ENCODE measurements around the gene ERAP2. TPM values are rescaled to one million over a fixed set of nuclear protein-coding genes. Genes with fewer than 3 reads are reported as not detected.

The ERAP2 gene
- total and polyA plus RNA-seq, 2 of the 13 experiments (the other 11 are each of a cell fraction or from before 2014, with no cell fraction given): 12.8 to 16.6 TPM

- ChIA-PET POLR2A (no interaction called here), CTCF (ENCODE audit: low intra/inter-chr PET ratio, low total read pairs) (no interaction called here)
- H3K4me1 ChIP-seq (ENCODE audit: insufficient read depth, low read length): peaks cover 15% of the 10 kb centered on the region; the same call in 1 of the 2 replicates
- H3K36me3 ChIP-seq (replicated peaks in 1 of 2; ENCODE audit: control insufficient read depth in 1 of 2, insufficient read depth in 2 of 2, low read length in 2 of 2): no peaks in the 10 kb centered on the region
- 98% methylated on average over 4 of the region's 4 CpGs for WGBS (ENCODE audit: low lambda C conversion rate)
- H3K9me3 ChIP-seq (ENCODE audit: low read length): no peaks in the 10 kb centered on the region
- BruUV-seq (replicated peaks): no TSS peak
- no peak overlapping the region for H3K27ac ChIP-seq (ENCODE audit: extremely low read length, insufficient read depth, low read length)
- no peak overlapping the region for H2AFZ ChIP-seq (ENCODE audit: low read length)
- no peak overlapping the region for H3K4me2 ChIP-seq (ENCODE audit: low read depth, low read length)
- no peak overlapping the region for H3K9ac ChIP-seq (ENCODE audit: insufficient read depth, low read depth, low read length)
- intact Hi-C loops (cut with micrococcal nuclease; ENCODE audit: unreplicated experiment) (no loop called here), in situ Hi-C loops (cut with HindIII; ENCODE audit: extremely low pct_ligation_motif_present, low pct_unique_long_range_greater_than_20kb) (no loop called here)
- H3K79me2 ChIP-seq (ENCODE audit: insufficient read depth, low read length): peaks cover 28% of the 10 kb centered on the region
- no peaks in the 10 kb centered on the region for H3K27me3 ChIP-seq (ENCODE audit: control insufficient read depth in 1 of 2, insufficient read depth in 2 of 2, low read length in 2 of 2)
- ATAC-seq: no peak
- no peak for FAIRE-seq
- DNase-seq (ENCODE audit: low spot score): no peak
- H3K4me3 ChIP-seq (replicated peaks in 1 of 3; ENCODE audit: insufficient read depth in 1 of 3, low read depth in 2 of 3, low read length in 3 of 3): no peak overlapping the region
- H4K20me1 ChIP-seq (ENCODE audit: insufficient read depth, low read length): no peaks in the 10 kb centered on the region
- TF ChIP-seq BHLHE40 (IDR thresholded peaks at IDR 0.05; ENCODE audit: low read length) (no peak), REST (IDR thresholded peaks at IDR 0.05; ENCODE audit: borderline replicate concordance in 1 of 2, low read depth in 1 of 2, low read length in 2 of 2) (no peak), XRCC5 (optimal IDR thresholded peaks at IDR 0.05; ENCODE audit: low read length) (no peak), ZNF639 (CRISPR knock-in tag; conservative IDR thresholded peaks at IDR 0.05) (no peak), ZNF557 (CRISPR knock-in tag; IDR thresholded peaks at IDR 0.05) (no peak), ZNF275 (CRISPR knock-in tag; IDR thresholded peaks at IDR 0.05; ENCODE audit: borderline replicate concordance) (no peak), HMGA1 (CRISPR knock-in tag; conservative IDR thresholded peaks at IDR 0.05) (no peak), GPBP1L1 (CRISPR knock-in tag; IDR thresholded peaks at IDR 0.05) (no peak), ZNF256 (CRISPR knock-in tag; conservative IDR thresholded peaks at IDR 0.05) (no peak), ZNF512 (CRISPR knock-in tag; IDR thresholded peaks at IDR 0.05) (no peak), TRIM22 (IDR thresholded peaks at IDR 0.05) (no peak), IKZF4 (CRISPR knock-in tag; IDR thresholded peaks at IDR 0.05; ENCODE audit: borderline replicate concordance, low read depth, not compliant biosample characterization) (no peak)
Observed at GRCh38 chr5:96966801-96967200, 90.5 kb downstream of the ERAP2 start.

All from HepG2 (cell line).